Endodermal cell (in vitro differentiated cells): ENCODE results near the gene DDI2. TPM values are rescaled to one million over a fixed set of nuclear protein-coding genes. Genes with fewer than 3 reads are reported as not detected.

ENCODE experiments used
- DNase-seq: peaks from one replicate; pipeline ENCODE4 v3.0.0-alpha.2; 2017
- H3K27ac ChIP-seq: 2 replicates; pipeline ENCODE4 v1.5.1; 2013; ENCODE audit warnings: mild to moderate bottlenecking, low read depth, low read length, moderate library complexity
- H3K27me3 ChIP-seq: 2 replicates; pipeline ENCODE4 v1.6.1; 2013; ENCODE audit warnings: mild to moderate bottlenecking, low read length, moderate library complexity; ENCODE audit not compliant: insufficient read depth, control insufficient read depth, poor library complexity, severe bottlenecking
- H3K36me3 ChIP-seq: 2 replicates; pipeline ENCODE4 v1.7.0; 2013; ENCODE audit warnings: mild to moderate bottlenecking, low read length, moderate library complexity; ENCODE audit not compliant: control insufficient read depth, insufficient read depth
- H3K4me1 ChIP-seq: one replicate; pipeline ENCODE4 v1.7.0; 2013; ENCODE audit warnings: low read length; ENCODE audit not compliant: control insufficient read depth, insufficient read depth
- H3K4me3 ChIP-seq: 2 replicates; pipeline ENCODE4 v1.5.1; 2013; ENCODE audit warnings: mild to moderate bottlenecking, low read length, moderate library complexity
- H3K9ac ChIP-seq: 2 replicates; pipeline ENCODE4 v1.6.1; 2013; ENCODE audit warnings: mild to moderate bottlenecking, low read length, moderate library complexity; ENCODE audit not compliant: poor library complexity, severe bottlenecking; ENCODE audit errors: extremely low read depth
- H3K9me3 ChIP-seq: 2 replicates; pipeline ENCODE4 v1.6.1; 2013; ENCODE audit warnings: mild to moderate bottlenecking, low read length, moderate library complexity; ENCODE audit not compliant: control insufficient read depth
- H3K27ac Mint-ChIP-seq: 2 replicates; pipeline ENCODE4 v1.8.0; 2020; ENCODE audit warnings: mixed read lengths
- H3K27me3 Mint-ChIP-seq: 2 replicates; pipeline ENCODE4 v1.8.0; 2021; ENCODE audit warnings: mild to moderate bottlenecking, mixed read lengths; ENCODE audit not compliant: insufficient read depth
- H3K36me3 Mint-ChIP-seq: 2 replicates; pipeline ENCODE4 v1.8.0; 2020; ENCODE audit warnings: low read depth, mixed read lengths
- H3K4me1 Mint-ChIP-seq: 2 replicates; pipeline ENCODE4 v1.8.0; 2020; ENCODE audit warnings: mixed read lengths
- H3K4me3 Mint-ChIP-seq: 2 replicates; pipeline ENCODE4 v1.8.0; 2020; ENCODE audit warnings: mild to moderate bottlenecking, moderate library complexity, mixed read lengths
- H3K9me3 Mint-ChIP-seq: 2 replicates; pipeline ENCODE4 v1.8.0; 2020; ENCODE audit warnings: mild to moderate bottlenecking, mixed read lengths
- CTCF ChIP-seq: fragments of 200-600 bp; sonication (generic); conservative IDR thresholded peaks from 2 replicates; pipeline ENCODE4 v1.5.0; 2021; ENCODE audit warnings: antibody characterized with exemption, mild to moderate bottlenecking
- WGBS, 2 experiments: methylation state at CpG; one replicate each; pipeline versions ENCODE4 v1.1.5 to v1.1.7; 2013; ENCODE audit warnings: missing lambda C conversion rate in 2 of 2, mixed read lengths in 1 of 2; ENCODE audit not compliant: insufficient coverage in 1 of 2, insufficient read length in 1 of 2; 5-methylcytosine and 5-hydroxymethylcytosine counted together
- total RNA-seq, 2 donors: library from RNA; stranded (reverse); fragmentation: NEBNext Ultra II Directional in 1 of 2; extraction: Animal tissue kit (Norgen Biotek cat#: 25700) in 1 of 2; gene quantifications; 2 replicates in 1 of 2; 3 replicates in 1 of 2; pipeline ENCODE4 v1.2.1, GENCODE V29; 2021

The DDI2 gene
- total RNA-seq, 2 donors from 2014 or later = 36.0 to 37.6 TPM

GRCh38 chr1:15625056-15625917 lies 8.0 kb downstream of the DDI2 start:
- Histone ChIP-seq H3K27ac (no peak overlapping the region), H3K4me3 (no peak overlapping the region), H3K27me3 (no peaks in the 10 kb centered on the region), H3K36me3 (peaks cover 39% of the 10 kb centered on the region), H3K9ac (no peak overlapping the region), H3K4me1 (no peaks in the 10 kb centered on the region), H3K9me3 (no peaks in the 10 kb centered on the region)
- Mint-ChIP-seq H3K9me3 (no peaks in the 10 kb centered on the region), H3K4me3 (no peak overlapping the region), H3K27me3 (no peaks in the 10 kb centered on the region), H3K4me1 (peaks cover 5% of the 10 kb centered on the region), H3K27ac (no peak overlapping the region), H3K36me3 (peaks cover 31% of the 10 kb centered on the region)
- 92 to 94% methylated on average over 7 to 13 of the region's 13 CpGs for WGBS, 2 experiments
- no peak for TF ChIP-seq CTCF
- no peak for DNase-seq

- H3K27me3 Mint-ChIP-seq = no peaks in the 10 kb centered on the region
- DNase-seq = no peak
Observed at GRCh38 chr1:15626269-15626950, 9.2 kb downstream of the DDI2 start.

More at GRCh38 chr1:15626269-15626950, 9.2 kb downstream of the DDI2 start:
- H3K36me3 Mint-ChIP-seq = peaks cover 42% of the 10 kb centered on the region
- no peaks in the 10 kb centered on the region for H3K9me3 Mint-ChIP-seq
- WGBS, 2 experiments = 89 to 96% methylated on average over 7 to 11 of the region's 11 CpGs
- no peak overlapping the region for H3K4me3 Mint-ChIP-seq
- H3K4me1 Mint-ChIP-seq = no peaks in the 10 kb centered on the region
- H3K27ac Mint-ChIP-seq = no peak overlapping the region
- no peak overlapping the region for H3K4me3 ChIP-seq
- no peak for TF ChIP-seq CTCF
- peaks cover 46% of the 10 kb centered on the region for H3K36me3 ChIP-seq
- no peak overlapping the region for H3K9ac ChIP-seq
- H3K4me1 ChIP-seq = no peaks in the 10 kb centered on the region
- H3K9me3 ChIP-seq = no peaks in the 10 kb centered on the region
- H3K27ac ChIP-seq = no peak overlapping the region
- no peaks in the 10 kb centered on the region for H3K27me3 ChIP-seq
